Esophagus squamous epithelium (tissue), 4 donors: ENCODE data around the gene CITED4.

Source experiments
- CTCF ChIP-seq, 6 experiments: fragments of 450-650 bp in 4 of 6; fragments of 200-600 bp in 2 of 6; sonication (generic) in 2 of 6; IDR thresholded peaks; one replicate each; pipeline ENCODE4 v1.5.1; 2016 to 2019; ENCODE audit warnings: antibody characterized with exemption in 6 of 6, mild to moderate bottlenecking in 4 of 6, moderate library complexity in 4 of 6
- POLR2A ChIP-seq, 4 donors: fragments of 450-650 bp; IDR thresholded peaks; one replicate each; pipeline ENCODE4 v1.6.1; 2017; ENCODE audit warnings: antibody characterized with exemption in 4 of 4, mild to moderate bottlenecking in 4 of 4, moderate library complexity in 3 of 4

DNA sequence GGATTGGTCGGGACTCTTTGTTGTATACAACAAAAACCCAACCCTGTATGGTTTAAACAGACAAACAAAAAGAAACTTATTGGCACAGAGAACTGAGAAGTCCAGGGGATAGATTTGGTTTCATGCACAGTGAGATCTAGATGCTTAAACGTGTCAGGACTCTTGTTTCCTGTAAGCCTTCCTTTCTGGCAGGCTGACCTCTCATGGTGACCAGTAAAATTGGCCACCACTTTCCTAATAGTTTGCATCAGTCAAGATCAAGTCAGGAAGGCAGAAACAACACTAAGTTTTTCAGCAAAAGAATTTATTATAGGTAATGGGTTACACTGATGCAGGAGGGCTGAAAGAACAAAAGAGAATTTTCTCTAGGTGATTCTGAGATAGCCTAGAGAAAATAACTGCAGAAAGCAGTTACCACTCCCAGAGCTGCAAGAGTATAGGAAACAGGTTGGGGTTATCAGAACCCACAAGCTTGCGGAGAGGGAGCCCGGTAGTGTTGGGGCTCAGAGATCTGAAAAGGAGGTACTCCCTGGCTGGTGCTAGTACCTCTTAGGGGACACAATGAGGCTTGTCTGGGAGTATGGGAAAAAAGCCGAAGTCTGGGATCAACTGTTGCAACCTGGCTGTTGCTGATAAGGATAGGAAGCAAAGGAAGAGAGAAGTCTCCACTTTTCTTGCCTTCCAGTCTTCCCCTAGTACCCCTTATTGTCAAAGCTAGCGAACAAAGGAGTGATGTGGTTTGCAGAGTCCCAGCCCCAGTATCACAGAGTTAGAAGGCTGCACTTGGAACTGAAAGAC lies 21.4 kb downstream of the CITED4 start:
- TF ChIP-seq POLR2A (IDR thresholded peaks at IDR 0.05) = no peak
- no peak for TF ChIP-seq CTCF (IDR thresholded peaks at IDR 0.05)
